ENCODE measurements around the gene THBS2. TPM values are rescaled to one million over a fixed set of nuclear protein-coding genes. Genes with fewer than 3 reads are reported as not detected.

The THBS2 gene
- total and polyA plus RNA-seq, 2 of the 8 experiments (the other 6 are each of a cell fraction or from before 2014, with no cell fraction given): 11.0 to 22.5 TPM

DNA sequence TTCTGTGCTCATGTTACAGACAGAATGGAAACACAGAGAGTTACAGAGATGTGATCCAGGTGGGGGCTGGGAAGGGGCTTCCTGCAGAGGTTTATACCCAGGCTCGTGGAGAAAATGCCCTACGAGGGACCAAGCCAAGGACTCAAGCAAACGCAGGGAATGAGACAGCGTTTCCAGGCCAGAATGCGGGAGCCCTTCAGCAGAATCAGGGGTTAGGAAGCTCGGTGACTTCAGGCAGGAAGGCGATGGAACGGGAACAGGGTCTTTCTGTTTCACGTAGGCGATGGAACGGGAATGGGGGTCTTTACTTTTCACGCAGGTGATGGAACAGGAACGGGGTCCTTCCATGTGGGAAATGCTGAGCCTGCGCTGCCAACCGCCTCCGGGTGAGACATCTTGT lies 82.6 kb downstream of the THBS2 start:
- H2BK12ac ChIP-seq (ENCODE audit: low read depth, low read length): no peak overlapping the region
- H4K5ac ChIP-seq (ENCODE audit: insufficient read length, low read depth, low read length): no peak overlapping the region
- no peaks in the 10 kb centered on the region for H3K27me3 ChIP-seq (replicated peaks in 1 of 4; ENCODE audit: control insufficient read depth in 3 of 4, extremely low read depth in 1 of 4, insufficient read depth in 3 of 4, low read length in 3 of 4)
- no peak overlapping the region for H3K9ac ChIP-seq (replicated peaks in 1 of 4; ENCODE audit: extremely low read depth in 1 of 4, low read depth in 3 of 4, low read length in 3 of 4)
- no peaks in the 10 kb centered on the region for H3K79me1 ChIP-seq (ENCODE audit: low read depth, low read length)
- H2BK5ac ChIP-seq (ENCODE audit: low read depth, low read length): no peak overlapping the region
- no peak overlapping the region for H4K91ac ChIP-seq (replicated peaks; ENCODE audit: insufficient read length, low read length)
- no peak overlapping the region for H4K8ac ChIP-seq (ENCODE audit: extremely low read depth, insufficient read depth, low read length)
- TF ChIP-seq HDAC6 (IDR thresholded peaks at IDR 0.05; ENCODE audit: low read depth, low read length) (no peak), CBX8 (IDR thresholded peaks at IDR 0.05; ENCODE audit: borderline replicate concordance, low read depth, low read length) (no peak), CBX5 (IDR thresholded peaks at IDR 0.05; ENCODE audit: low read depth, low read length) (no peak), CEBPB (IDR thresholded peaks at IDR 0.05; ENCODE audit: low read depth, low read length) (no peak), HDAC2 (IDR thresholded peaks at IDR 0.05; ENCODE audit: borderline replicate concordance in 1 of 2, low read depth in 2 of 2, low read length in 2 of 2) (no peak), ATF2 (IDR thresholded peaks at IDR 0.05; ENCODE audit: low read length) (no peak)
- TF ChIP-seq, protein P1, sequence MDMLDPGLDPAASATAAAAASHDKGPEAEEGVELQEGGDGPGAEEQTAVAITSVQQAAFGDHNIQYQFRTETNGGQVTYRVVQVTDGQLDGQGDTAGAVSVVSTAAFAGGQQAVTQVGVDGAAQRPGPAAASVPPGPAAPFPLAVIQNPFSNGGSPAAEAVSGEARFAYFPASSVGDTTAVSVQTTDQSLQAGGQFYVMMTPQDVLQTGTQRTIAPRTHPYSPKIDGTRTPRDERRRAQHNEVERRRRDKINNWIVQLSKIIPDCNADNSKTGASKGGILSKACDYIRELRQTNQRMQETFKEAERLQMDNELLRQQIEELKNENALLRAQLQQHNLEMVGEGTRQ (IDR thresholded peaks at IDR 0.05; ENCODE audit: low read length): no peak
- no peaks in the 10 kb centered on the region for H3K9me3 ChIP-seq (ENCODE audit: insufficient read depth in 2 of 2, low read depth in 1 of 2, low read length in 1 of 2)
- H3K36me3 ChIP-seq (ENCODE audit: control insufficient read depth in 2 of 4, insufficient read depth in 4 of 4, low read length in 3 of 4): no peaks in the 10 kb centered on the region
- no peak overlapping the region for H3K4ac ChIP-seq (replicated peaks; ENCODE audit: insufficient read length, low read depth, low read length)
- CTCF ChIA-PET (ENCODE audit: partially characterized antibody): interaction anchor here (0.8 to 1.7 kb wide), 2 partner anchors 16 to 82 kb away, joined by 3 read pairs; no protein-coding TSS in a partner anchor
- H2BK120ac ChIP-seq (replicated peaks; ENCODE audit: low read depth, low read length): no peak overlapping the region
- no peaks in the 10 kb centered on the region for H3K79me2 ChIP-seq (ENCODE audit: control insufficient read depth in 1 of 2, insufficient read depth in 2 of 2, low read length in 2 of 2)
- WGBS, 2 experiments (ENCODE audit: extremely low coverage in 1 of 2, insufficient coverage in 1 of 2, insufficient read length in 1 of 2, insufficient replicate concordance in 2 of 2, low coverage in 1 of 2, low lambda C conversion rate in 2 of 2, missing lambda C conversion rate in 1 of 2): 90% methylated on average over 15 of the region's 16 CpGs; no CpG with 5 or more reads in 1 of the 2 experiments
- H3K23ac ChIP-seq (ENCODE audit: insufficient read length): no peak overlapping the region
- POLR2A ChIA-PET (ENCODE audit: partially characterized antibody): no interaction called here
- FAIRE-seq (no peak), DNase-seq (ENCODE audit: low read depth in 1 of 2, low spot score in 2 of 2) (no peak)
- no peak overlapping the region for H3K56ac ChIP-seq (replicated peaks; ENCODE audit: insufficient read length, low read depth, low read length)
- no peak overlapping the region for H3K27ac ChIP-seq (ENCODE audit: low read depth, low read length)
- no peak overlapping the region for H2BK20ac ChIP-seq (ENCODE audit: low read length)
- H3K4me2 ChIP-seq (ENCODE audit: insufficient read depth in 1 of 2, low read depth in 2 of 2, low read length in 2 of 2): no peak overlapping the region
- H3K18ac ChIP-seq (ENCODE audit: extremely low read depth, low read length): no peak overlapping the region
- no peak overlapping the region for H2AFZ ChIP-seq (ENCODE audit: low read length)
- no peak overlapping the region for H2BK15ac ChIP-seq (ENCODE audit: low read length)
- no peaks in the 10 kb centered on the region for H4K20me1 ChIP-seq (replicated peaks in 1 of 2; ENCODE audit: control insufficient read depth in 1 of 2, insufficient read depth in 2 of 2, low read length in 2 of 2)
- no peak overlapping the region for H3K4me3 ChIP-seq (ENCODE audit: extremely low read depth in 1 of 4, insufficient read depth in 2 of 4, low read depth in 3 of 4, low read length in 4 of 4)
- no peak overlapping the region for H3K14ac ChIP-seq (ENCODE audit: insufficient read length)
- no peaks in the 10 kb centered on the region for H3K4me1 ChIP-seq (replicated peaks in 1 of 4; ENCODE audit: control insufficient read depth in 3 of 4, insufficient read depth in 4 of 4, low read length in 3 of 4)
- H3K23me2 ChIP-seq (ENCODE audit: low read depth, low read length): no peaks in the 10 kb centered on the region
- H2AK5ac ChIP-seq (ENCODE audit: low read depth, low read length): no peak overlapping the region

Measured in H1 (cell line).